Lower leg skin (tissue), 3 donors: ENCODE data around the gene FANK1.

Experiments
- POLR2A ChIP-seq, 2 donors: fragments of 450-650 bp; IDR thresholded peaks; one replicate each; pipeline ENCODE4 v1.6.1; 2016 to 2017; ENCODE audit warnings: antibody characterized with exemption in 2 of 2, mild to moderate bottlenecking in 1 of 2, moderate library complexity in 1 of 2
- TF ChIP-seq, protein P1 (sequence below), 3 donors: fragments of 450-650 bp; IDR thresholded peaks; one replicate each; pipeline ENCODE4 v1.5.1; 2016; ENCODE audit warnings: antibody characterized with exemption in 3 of 3, mild to moderate bottlenecking in 3 of 3, moderate library complexity in 2 of 3

DNA sequence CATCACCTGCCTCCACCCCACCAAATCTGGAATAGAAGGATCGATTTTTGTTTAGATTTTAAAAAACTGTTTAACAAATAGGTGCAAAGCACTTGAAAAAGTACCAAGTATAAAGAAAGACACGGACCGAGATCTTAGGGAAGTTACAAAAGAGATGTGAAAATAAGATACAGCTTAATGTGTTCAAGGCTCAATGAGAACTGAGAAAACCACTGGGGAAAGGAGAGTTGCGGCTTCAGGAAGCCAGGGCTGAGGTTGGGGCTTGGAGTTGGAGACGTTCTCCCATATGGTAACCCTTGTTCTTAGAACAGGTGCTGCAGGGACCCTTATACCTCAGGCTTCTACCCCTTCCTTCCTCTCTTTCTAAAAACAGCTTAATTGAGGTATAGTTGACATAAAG is 140.2 kb downstream of the FANK1 start:
- TF ChIP-seq POLR2A (IDR thresholded peaks at IDR 0.05), result no peak
- TF ChIP-seq, protein P1, sequence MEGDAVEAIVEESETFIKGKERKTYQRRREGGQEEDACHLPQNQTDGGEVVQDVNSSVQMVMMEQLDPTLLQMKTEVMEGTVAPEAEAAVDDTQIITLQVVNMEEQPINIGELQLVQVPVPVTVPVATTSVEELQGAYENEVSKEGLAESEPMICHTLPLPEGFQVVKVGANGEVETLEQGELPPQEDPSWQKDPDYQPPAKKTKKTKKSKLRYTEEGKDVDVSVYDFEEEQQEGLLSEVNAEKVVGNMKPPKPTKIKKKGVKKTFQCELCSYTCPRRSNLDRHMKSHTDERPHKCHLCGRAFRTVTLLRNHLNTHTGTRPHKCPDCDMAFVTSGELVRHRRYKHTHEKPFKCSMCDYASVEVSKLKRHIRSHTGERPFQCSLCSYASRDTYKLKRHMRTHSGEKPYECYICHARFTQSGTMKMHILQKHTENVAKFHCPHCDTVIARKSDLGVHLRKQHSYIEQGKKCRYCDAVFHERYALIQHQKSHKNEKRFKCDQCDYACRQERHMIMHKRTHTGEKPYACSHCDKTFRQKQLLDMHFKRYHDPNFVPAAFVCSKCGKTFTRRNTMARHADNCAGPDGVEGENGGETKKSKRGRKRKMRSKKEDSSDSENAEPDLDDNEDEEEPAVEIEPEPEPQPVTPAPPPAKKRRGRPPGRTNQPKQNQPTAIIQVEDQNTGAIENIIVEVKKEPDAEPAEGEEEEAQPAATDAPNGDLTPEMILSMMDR (IDR thresholded peaks at IDR 0.05), result no peak
